SKM-1 (cell line): ENCODE data around the gene LILRB3.
A peak's percentile ranks its signal among the peaks of the same experiment; 100 is the strongest.
"Not testable (repeated sequence)": the region's sequence is repeated elsewhere in the genome, so short reads cannot be mapped to it uniquely, and the experiment has no call there.

ENCODE experiments used
- DNase-seq: peaks from one replicate; lab custom pipeline; 2025; ENCODE audit not compliant: unreplicated experiment; lab: John Stamatoyannopoulos, UW

The LILRB3 gene

GRCh38 chr19:54191011-54191810 lies 31.6 kb downstream of the LILRB3 start, which contains the start of gene TSEN34:
Gene TSEN34 (plus strand): TSS chr19:54191308. CDS start chr19:54191365, 57 bp downstream.
- DNase-seq = peak; percentile 20

GRCh38 chr19:54190503-54191010 lies 32.2 kb downstream of the LILRB3 start:
- DNase-seq = peak; percentile 80

- peak; percentile 90 for DNase-seq
These were observed 32.9 kb downstream of the LILRB3 start for GRCh38 chr19:54189735-54190502.

GRCh38 chr19:54189145-54189734 lies 33.6 kb downstream of the LILRB3 start, which contains the start of gene MBOAT7:
Gene MBOAT7 (minus strand): TSS chr19:54189580. CDS start chr19:54188508, 1,072 bp downstream.
- DNase-seq = no peak

GRCh38 chr19:54188215-54188871 lies 34.5 kb downstream of the LILRB3 start:
- peak; percentile 37 for DNase-seq

GRCh38 chr19:54186934-54187381 lies 35.8 kb downstream of the LILRB3 start:
- DNase-seq = no peak

GRCh38 chr19:54186351-54186750 lies 36.5 kb downstream of the LILRB3 start:
- DNase-seq = no peak

- no peak for DNase-seq
These were observed 39.4 kb downstream of the LILRB3 start for GRCh38 chr19:54183431-54183830.

GRCh38 chr19:54181894-54182293 lies 40.9 kb downstream of the LILRB3 start:
- DNase-seq = not testable (repeated sequence)

- DNase-seq = no peak
These were observed 42.1 kb downstream of the LILRB3 start for GRCh38 chr19:54180691-54181091.

- no peak for DNase-seq
These were observed 42.8 kb downstream of the LILRB3 start for GRCh38 chr19:54179921-54180461.

- DNase-seq = no peak
These were observed 43.5 kb downstream of the LILRB3 start for GRCh38 chr19:54179262-54179852.

- DNase-seq = no peak
These were observed 44.1 kb downstream of the LILRB3 start for GRCh38 chr19:54178581-54179261.

GRCh38 chr19:54173951-54174834 lies 48.6 kb downstream of the LILRB3 start:
- DNase-seq = no peak

GRCh38 chr19:54173359-54173699 lies 49.5 kb downstream of the LILRB3 start:
- no peak for DNase-seq

GRCh38 chr19:54172471-54173358 lies 50.1 kb downstream of the LILRB3 start, which contains the start of gene TMC4:
Gene TMC4 (minus strand): TSS chr19:54173160. CDS start chr19:54173117, 43 bp downstream.
- no peak for DNase-seq

GRCh38 chr19:54171736-54172431 lies 50.9 kb downstream of the LILRB3 start:
- DNase-seq = not testable (repeated sequence)
